ENCODE data around the gene ZPLD1.

ZPLD1 gene

GRCh38 chr3:102483556-102483955 lies 48.7 kb downstream of the ZPLD1 start:
- Histone ChIP-seq H3K4me3 (ENCODE audit: low read depth, low read length, poor library complexity, severe bottlenecking) (no peak overlapping the region), H2AFZ (ENCODE audit: low read length) (no peak overlapping the region)

GRCh38 chr3:102484363-102484762 lies 49.5 kb downstream of the ZPLD1 start:
- Histone ChIP-seq H3K4me3 (ENCODE audit: low read depth, low read length, poor library complexity, severe bottlenecking) (no peak overlapping the region), H4K20me1 (ENCODE audit: insufficient read depth, low read length) (no peaks in the 10 kb centered on the region), H3K27me3 (ENCODE audit: insufficient read depth, low read length) (no peaks in the 10 kb centered on the region), H2AFZ (ENCODE audit: low read length) (no peak overlapping the region), H3K27ac (ENCODE audit: low read depth, low read length, poor library complexity, severe bottlenecking) (no peak overlapping the region), H3F3A (ENCODE audit: insufficient read depth, low read length) (no peaks in the 10 kb centered on the region), H3K9me3 (ENCODE audit: low read length) (no peaks in the 10 kb centered on the region), H3K9ac (ENCODE audit: low read length) (no peak overlapping the region), H3K36me3 (ENCODE audit: insufficient read depth, low read length) (no peaks in the 10 kb centered on the region), H3K4me2 (ENCODE audit: low read length) (no peak overlapping the region), H3K79me2 (ENCODE audit: insufficient read depth, low read length) (no peaks in the 10 kb centered on the region), H3K4me1 (ENCODE audit: insufficient read depth, low read length, severe bottlenecking) (no peaks in the 10 kb centered on the region), H3K9me2 (ENCODE audit: low read depth, low read length) (no peaks in the 10 kb centered on the region)
- TF ChIP-seq CTCF (IDR thresholded peaks at IDR 0.05; ENCODE audit: low read length) (no peak), EZH2 (IDR thresholded peaks at IDR 0.05; ENCODE audit: borderline replicate concordance, low read length) (no peak)

More at GRCh38 chr3:102483556-102483955, 48.7 kb downstream of the ZPLD1 start:
- TF ChIP-seq EZH2 (IDR thresholded peaks at IDR 0.05; ENCODE audit: borderline replicate concordance, low read length) = no peak
- no peak for TF ChIP-seq CTCF (IDR thresholded peaks at IDR 0.05; ENCODE audit: low read length)
- Histone ChIP-seq H3K9me3 (ENCODE audit: low read length) (no peaks in the 10 kb centered on the region), H3K36me3 (ENCODE audit: insufficient read depth, low read length) (no peaks in the 10 kb centered on the region), H3K9me2 (ENCODE audit: low read depth, low read length) (no peaks in the 10 kb centered on the region), H3K27me3 (ENCODE audit: insufficient read depth, low read length) (no peaks in the 10 kb centered on the region), H3K9ac (ENCODE audit: low read length) (no peak overlapping the region), H3K79me2 (ENCODE audit: insufficient read depth, low read length) (no peaks in the 10 kb centered on the region), H3K27ac (ENCODE audit: low read depth, low read length, poor library complexity, severe bottlenecking) (no peak overlapping the region), H4K20me1 (ENCODE audit: insufficient read depth, low read length) (no peaks in the 10 kb centered on the region), H3K4me2 (ENCODE audit: low read length) (no peak overlapping the region), H3K4me1 (ENCODE audit: insufficient read depth, low read length, severe bottlenecking) (no peaks in the 10 kb centered on the region), H3F3A (ENCODE audit: insufficient read depth, low read length) (no peaks in the 10 kb centered on the region; the same call in 1 of the 2 replicates)

- no peak overlapping the region for H3K9ac ChIP-seq (ENCODE audit: low read length)
- no peak overlapping the region for H3K4me3 ChIP-seq (ENCODE audit: low read depth, low read length, poor library complexity, severe bottlenecking)
- H3K4me1 ChIP-seq (ENCODE audit: insufficient read depth, low read length, severe bottlenecking) = no peaks in the 10 kb centered on the region
- H3K9me2 ChIP-seq (ENCODE audit: low read depth, low read length) = no peaks in the 10 kb centered on the region
- H3K36me3 ChIP-seq (ENCODE audit: insufficient read depth, low read length) = no peaks in the 10 kb centered on the region
- no peak overlapping the region for H3K27ac ChIP-seq (ENCODE audit: low read depth, low read length, poor library complexity, severe bottlenecking)
- TF ChIP-seq CTCF (IDR thresholded peaks at IDR 0.05; ENCODE audit: low read length) (no peak), EZH2 (IDR thresholded peaks at IDR 0.05; ENCODE audit: borderline replicate concordance, low read length) (no peak)
- H3K9me3 ChIP-seq (ENCODE audit: low read length) = no peaks in the 10 kb centered on the region
- no peaks in the 10 kb centered on the region for H3K27me3 ChIP-seq (ENCODE audit: insufficient read depth, low read length)
- H3F3A ChIP-seq (ENCODE audit: insufficient read depth, low read length) = no peaks in the 10 kb centered on the region
- no peak overlapping the region for H2AFZ ChIP-seq (ENCODE audit: low read length)
- no peaks in the 10 kb centered on the region for H3K79me2 ChIP-seq (ENCODE audit: insufficient read depth, low read length)
- H4K20me1 ChIP-seq (ENCODE audit: insufficient read depth, low read length) = no peaks in the 10 kb centered on the region
- no peak overlapping the region for H3K4me2 ChIP-seq (ENCODE audit: low read length)
These were observed 50.9 kb downstream of the ZPLD1 start for GRCh38 chr3:102485701-102486100.

Measured in OCI-LY1 (cell line).